COLO668 (cell line): Measurements from ENCODE around the gene COL26A1.
"Not testable (repeated sequence)": the region's sequence is repeated elsewhere in the genome, so short reads cannot be mapped to it uniquely, and the experiment has no call there.

Source experiments
- DNase-seq: peaks from one replicate; lab custom pipeline; 2025; ENCODE audit not compliant: unreplicated experiment; lab: John Stamatoyannopoulos, UW

Gene COL26A1

DNA sequence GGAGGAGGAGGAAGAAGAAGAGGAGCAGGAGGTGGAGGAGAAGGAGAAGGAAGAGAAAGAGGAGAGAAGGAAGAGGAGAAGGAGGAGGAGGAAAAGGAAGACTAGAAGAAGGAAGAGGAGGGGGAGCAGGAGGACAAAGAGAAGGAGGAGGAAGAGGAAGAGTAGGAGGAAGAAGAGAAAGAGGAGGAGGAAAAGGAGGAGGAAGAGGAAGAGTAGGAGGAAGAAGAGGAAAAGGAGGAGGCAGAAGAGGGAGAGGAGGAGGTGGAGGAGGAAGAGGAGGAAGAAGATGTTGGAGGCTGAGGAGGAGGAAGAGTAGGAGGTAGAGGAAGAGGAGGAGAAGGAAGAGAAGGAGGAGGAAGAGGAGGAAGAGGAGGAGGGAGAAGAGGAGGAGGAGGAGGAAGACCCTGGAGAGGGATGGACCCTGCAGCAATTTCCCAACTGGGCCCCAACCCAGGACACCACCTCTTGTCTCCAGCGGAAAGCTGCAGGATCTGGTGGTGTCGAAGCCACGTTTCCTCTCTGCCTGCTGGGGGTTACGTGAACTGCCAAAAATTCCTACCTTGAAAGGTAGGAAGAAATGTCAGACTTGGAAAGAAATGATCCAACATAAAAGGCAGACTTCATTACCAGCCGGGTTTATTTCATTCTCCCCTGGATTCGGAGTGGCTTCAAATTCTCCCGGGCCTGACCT lies 38.9 kb downstream of the COL26A1 start:
- DNase-seq: no peak

DNA sequence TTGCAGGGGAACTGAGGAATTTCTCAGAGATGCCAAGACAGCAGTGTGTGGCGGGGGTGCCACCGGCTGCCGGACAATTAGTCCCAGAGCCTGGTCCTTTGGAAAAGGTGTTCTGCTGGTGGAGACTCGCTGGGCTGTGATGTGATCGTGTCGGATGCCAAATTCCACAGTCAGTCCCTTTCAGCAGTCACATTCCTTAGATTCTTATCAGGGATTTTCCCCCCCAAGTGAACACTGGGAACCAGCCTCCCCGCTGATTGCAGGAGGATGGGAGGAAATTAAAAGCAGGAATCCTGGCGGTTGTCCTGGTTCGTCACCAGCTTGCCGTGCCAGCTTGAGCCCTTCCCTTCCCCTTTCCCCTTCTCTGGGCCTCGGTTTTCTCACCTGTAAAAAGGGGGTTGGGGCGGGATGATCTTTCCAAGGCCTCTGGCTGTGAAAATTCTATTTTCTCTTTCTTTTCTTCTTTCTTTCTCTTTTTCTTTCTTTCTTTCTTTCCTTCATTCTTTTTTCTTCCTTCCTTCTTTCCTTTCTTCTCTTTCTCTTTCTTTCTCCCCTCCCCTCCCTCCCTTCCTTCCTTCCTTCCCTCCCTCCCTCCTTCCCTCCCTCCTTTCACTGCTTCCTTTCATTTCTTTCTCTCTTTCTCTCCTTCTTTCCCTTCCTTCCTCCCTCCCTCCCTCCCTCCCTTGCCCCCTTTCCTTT lies 39.6 kb downstream of the COL26A1 start:
- DNase-seq: no peak

DNA sequence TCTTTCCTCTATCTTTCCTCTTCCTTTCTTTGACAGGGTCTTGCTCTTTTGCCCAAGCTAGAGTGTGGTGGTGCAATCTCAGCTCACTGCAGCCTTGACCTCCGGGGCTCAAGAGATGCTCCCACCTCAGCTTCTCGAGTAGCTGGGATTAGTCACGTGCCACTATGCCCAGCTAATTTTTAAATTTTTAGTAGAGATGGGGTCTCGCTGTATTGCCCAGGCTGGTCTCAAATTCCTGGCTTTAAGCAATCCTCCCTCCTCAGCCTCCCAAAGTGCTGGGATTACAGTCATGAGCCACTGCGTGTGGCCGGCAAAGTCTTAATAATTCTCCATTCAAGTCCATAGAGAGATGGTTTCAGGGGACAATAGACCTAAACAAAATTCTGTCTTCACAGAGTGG lies 40.2 kb downstream of the COL26A1 start:
- DNase-seq: no peak

DNA sequence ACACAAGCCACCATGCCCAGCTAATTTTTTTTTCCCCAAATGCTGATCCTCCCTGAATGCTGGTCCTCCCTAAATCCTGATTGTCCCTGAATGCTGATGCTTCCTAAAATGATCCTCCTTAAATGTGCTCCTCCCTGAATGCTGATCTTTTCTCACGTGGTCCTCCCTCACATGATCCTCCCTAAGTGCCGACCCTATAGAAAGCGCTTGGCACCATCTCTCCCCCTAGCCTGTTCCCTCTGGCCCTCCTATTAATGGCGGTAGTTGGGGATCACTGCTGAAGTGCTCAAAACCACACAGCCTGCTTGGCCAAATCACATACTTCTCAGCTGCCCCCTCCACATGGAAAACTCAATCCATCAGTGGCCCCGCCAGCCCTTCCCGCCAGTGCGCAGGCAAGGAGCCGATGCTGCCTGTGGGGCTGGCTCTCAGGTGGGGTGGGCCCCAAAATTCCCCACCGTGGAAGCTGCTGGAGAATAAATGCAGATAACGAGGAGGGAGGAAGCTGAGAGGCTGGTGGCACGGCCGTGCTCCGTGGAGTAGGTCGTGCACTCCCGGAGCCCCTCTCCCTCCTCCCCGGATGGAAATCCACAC lies 42.9 kb downstream of the COL26A1 start:
- DNase-seq: no peak

DNA sequence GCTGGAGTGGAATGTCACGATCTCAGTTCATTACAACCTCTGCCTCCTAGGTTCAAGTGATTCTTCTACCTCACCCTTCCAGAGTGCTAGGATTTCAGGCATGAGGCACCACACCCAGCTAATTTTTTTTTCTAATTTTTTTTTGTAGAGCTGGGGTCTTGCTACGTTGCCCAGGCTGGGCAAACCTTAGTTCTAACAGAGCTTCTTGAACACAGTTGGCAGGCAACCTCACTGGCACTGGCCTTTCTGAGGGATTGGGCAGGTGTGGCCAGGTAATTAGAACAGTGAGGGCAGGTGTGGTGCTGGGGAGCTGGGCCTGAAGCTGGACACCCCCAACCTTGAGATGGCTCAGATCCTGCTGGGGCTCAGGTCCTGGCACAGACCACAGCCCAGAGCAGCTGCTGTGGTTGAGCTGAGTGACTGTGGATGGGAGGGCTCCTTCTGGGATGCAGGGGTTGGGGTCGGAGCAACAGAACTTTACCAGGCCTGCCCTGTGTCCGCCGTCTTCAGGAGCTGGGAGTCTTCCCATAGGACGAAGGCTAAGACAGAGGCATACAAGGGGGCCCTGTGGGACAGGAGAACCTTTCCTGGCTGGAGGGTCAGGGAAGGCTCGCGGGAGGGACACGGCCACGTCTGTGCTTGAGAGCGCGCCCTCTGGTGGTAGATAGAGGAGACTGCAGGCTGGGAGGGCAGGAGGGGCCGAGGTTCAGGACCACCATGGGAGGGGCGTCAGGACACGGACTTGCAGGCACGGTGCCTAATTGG lies 48.2 kb downstream of the COL26A1 start:
- DNase-seq: peak; percentile 11

DNA sequence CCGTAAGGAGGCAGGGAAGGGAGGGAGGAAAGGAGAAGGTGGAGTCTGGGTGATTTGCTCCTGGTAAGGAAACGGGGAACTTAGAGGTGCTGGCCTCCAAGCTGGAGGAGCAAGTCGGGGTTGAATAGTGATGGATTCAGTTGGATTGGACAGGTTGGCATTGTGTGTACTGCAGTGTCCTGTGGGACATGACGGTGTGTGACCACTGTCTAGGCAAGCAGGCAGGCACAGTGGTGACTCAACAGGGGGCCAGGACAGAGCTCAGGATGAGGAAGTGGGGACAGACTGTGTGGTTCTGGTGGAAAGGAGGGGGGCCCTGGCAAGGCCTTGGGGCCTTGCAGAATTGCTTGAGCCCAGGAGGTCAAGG lies 48.8 kb downstream of the COL26A1 start:
- no peak for DNase-seq

DNA sequence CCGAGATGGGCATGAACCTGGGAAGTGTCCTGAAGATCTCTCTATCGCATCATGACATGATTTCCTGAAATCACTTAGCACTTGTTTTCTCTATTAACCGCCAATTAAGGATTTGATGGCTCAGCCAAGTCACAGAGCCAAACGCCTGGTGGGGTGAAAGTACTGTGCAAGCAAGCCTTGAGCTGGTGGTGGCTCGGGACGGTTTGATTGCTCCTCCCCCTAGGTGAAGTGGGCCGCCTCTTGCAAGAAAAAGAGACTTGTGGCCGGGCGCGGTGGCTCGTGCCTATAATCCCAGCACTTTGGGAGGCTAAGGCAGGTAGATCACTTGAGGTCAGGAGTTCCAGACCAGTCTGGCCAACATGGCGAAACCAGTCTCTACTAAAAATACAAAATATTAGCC lies 50.3 kb downstream of the COL26A1 start:
- no peak for DNase-seq

DNA sequence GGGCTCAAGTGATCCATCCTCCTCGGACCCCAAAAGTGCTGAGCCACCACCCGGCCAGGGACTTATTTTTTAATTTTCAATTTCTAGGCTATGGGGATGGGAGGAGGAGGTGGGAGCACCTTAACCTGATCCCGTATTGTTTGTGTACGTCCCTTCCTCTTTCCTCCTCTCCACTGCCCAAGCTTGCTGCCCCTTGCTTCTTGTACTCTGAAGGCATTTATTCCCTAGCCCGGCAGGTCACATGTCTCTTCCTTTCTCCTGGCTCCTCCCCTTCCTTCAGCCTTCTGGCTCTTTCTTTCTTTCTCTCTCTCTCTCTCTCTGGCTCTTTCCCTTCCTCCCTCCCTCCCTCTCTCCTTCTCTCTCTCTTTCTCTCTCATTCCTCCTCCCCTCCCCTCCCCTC lies 56.0 kb downstream of the COL26A1 start:
- no peak for DNase-seq

DNA sequence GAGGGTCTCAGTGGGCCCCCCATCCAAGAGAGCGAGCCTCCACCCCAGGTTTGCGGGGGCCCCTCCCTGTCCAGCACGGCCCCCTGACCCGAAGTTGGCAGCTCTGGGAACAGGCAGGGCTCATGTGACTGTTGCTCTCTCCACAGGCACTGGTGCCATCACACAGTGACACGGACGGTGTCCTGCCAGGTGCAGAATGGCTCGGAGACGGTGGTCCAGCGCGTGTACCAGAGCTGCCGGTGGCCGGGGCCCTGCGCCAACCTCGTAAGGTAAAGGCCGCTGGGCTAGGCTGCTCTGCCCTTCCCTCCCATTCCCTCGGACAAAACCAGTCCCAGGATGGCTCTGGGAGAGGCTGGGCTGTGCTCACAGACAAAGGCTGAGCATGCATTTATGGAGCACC lies 57.2 kb downstream of the COL26A1 start:
- no peak for DNase-seq

DNA sequence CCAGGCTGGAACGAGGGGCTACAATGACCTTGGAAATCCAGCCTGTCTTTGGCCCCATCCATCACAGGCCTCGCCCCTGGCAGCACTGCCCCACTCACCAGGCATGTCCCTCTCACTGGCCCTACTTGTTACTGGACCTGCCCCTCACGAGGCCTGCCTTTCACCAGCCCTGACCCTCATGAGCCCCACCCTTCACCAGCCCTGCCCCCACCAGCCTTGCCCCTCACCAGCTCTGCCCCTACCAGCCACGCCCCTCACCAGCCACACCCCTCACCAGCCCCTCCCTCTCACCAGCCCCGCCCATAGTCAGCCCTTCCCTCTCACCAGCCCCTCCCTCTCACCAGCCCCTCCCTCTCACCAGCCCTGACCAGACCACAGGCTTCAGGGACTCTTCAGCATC lies 57.8 kb downstream of the COL26A1 start:
- DNase-seq: no peak

DNA sequence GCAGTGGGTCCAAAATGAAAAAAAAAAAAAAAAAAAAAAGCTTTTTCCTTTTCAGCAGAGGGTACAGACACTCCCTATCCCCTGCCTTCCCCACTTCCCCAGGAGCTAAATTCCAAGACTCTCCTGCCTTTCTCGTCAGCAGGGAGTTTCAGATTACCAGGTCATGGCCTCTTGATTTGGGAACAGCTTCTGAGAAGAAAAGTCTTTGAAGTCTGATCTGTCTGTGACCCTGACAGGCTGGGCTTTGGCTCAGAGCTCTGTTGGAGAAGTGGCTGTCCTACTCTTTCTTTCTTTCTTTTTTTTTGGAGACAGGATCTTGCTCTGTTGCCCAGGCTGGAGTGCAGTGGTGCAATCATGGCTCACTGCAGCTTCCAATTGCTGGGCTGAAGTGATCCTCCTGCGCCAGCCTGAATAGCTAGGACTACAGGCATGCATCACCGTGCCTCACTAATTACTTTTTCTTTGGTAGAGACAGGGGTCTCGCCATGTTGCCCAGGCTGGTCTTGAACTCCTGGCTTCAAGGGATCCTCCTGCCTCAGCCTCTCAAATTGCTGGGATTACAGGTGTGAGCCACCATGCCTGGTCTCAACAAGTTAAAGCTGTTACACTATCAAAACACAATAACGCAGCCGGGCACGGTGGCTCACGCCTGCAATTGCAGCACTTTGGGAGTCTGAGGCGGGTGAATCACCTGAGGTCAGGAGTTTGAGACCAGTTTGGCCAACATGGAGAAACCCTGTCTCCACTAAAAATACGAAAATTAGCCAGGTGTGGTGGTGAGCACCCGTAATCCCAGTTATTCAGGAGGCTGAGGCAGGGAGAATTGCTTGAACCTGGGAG lies 59.9 kb downstream of the COL26A1 start:
- DNase-seq: no peak

DNA sequence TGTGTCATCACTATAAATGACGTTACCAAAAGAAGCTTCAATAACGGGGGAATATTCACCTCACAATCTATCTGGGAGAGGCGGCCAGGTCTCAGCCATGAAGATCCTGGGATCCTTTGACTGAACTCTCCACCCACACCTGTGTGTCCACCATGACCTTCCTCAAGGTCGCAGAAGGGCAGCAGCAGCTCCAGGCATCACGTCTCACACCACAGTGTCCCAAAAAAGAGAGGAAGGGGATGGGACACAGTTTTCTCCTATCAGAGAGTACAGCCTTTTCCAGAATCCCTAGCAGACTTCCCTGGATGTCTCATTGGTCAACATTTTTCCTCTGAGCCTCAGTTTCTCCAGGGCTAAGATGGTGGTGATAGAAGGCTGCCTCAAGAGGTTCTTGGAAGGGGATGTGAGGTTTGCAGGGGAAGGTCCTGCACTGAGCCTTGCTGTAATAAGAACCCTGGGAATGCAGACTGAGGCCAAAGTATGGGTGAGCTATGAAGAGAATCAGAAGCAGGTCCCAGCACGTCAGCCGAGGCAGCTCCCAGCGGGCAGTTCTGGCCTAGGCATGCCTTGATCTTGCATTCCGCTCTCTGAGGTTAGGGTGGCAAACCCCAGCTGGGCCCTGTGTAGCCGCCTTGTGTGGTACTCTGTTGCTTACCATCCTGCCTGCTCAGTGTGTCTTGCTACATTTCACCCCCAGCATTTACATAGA lies 63.8 kb downstream of the COL26A1 start:
- no peak for DNase-seq

DNA sequence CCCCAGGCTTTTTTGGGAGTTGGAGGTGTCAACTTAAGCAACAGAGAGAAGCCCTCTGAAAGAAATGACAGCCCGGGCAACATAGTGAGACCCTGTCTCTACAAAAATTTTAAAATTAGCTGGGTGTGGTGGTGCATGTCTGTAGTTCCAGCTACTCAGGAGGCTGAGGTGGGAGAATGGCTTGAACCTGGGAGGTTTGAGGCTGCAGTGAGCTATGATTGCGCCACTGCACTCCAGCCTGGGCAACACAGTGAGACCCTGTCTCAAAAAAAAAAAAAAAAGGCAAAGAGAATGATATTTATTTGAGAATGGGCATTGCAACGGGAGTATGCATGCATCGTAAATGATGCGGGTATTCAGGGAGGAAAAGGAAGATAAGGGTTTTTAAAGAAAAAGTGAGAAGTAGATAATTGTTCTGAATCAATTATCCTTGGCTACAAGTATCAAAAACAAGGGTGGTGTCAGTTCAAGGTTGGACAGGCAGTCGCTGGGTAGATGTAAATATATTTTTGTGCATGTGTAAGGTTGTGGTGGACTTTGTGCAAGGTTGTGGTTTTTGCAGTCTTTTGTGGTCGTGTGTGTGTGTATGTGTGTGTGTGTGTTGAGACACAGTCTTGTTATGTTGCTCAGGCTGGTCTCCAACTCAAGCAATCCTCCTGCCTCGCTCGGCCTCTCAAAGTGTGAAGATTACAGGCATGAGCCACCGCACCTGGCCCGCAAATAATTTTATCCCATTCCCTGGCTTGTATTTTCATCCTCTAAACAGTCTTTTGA lies 65.6 kb downstream of the COL26A1 start:
- no peak for DNase-seq

DNA sequence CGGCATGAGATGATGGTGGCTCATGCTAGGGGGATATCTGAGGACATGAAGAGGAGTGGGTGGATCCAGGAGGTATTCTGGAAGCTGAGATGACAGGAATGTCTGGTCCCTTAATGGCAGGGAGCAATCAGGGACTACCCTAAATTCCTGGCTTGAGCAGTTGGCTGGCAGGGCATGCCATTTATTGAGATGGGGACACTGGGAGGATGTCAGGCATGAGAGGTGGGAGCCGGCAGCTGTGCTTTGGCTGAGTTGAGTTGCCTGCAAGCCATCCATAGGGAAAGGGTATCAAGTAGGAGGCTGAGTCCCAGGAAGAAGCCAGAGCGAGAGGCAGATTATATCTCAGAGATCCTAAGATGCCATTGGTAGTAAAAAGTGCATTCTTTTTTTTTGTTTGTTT lies 69.6 kb downstream of the COL26A1 start:
- no peak for DNase-seq

DNA sequence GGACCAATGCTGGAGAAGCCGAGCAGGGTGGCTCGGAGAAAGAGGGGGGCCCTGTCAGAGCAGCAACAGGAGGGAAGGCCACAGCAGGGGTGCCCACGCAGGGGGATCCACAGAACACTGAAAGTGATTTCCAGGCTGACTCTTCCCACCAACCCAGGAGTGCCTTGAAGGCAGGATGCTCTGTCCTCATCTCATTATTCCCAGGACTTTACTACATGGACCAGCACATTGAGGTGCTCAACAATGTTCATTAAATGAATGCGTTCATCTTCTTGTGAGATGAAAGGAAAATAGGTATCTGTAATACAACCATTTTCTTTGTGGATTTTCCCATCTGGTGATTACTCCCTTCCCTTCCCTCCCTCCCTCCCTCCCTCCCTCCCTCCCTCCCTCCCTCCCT lies 71.0 kb downstream of the COL26A1 start:
- DNase-seq: no peak

DNA sequence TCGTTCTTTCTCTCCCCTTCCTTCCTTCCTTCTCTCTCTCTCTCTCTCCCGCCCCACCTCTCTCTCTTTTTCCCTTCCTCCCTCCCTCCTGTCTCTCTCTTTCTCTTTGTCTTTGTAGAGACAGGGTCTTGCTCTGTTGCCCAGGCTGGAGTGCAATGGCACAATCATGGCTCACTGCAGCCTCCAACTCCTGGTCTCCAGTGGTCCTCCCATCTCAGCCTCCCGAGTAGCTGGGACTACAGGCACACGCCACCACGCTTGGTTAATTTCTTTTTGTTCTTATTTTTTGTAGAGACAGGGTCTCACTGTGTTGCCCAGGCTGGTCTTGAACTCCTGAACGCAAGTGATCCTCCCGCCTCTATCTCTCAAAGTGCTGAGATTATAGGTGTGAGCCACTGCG lies 71.5 kb downstream of the COL26A1 start:
- not testable (repeated sequence) for DNase-seq

DNA sequence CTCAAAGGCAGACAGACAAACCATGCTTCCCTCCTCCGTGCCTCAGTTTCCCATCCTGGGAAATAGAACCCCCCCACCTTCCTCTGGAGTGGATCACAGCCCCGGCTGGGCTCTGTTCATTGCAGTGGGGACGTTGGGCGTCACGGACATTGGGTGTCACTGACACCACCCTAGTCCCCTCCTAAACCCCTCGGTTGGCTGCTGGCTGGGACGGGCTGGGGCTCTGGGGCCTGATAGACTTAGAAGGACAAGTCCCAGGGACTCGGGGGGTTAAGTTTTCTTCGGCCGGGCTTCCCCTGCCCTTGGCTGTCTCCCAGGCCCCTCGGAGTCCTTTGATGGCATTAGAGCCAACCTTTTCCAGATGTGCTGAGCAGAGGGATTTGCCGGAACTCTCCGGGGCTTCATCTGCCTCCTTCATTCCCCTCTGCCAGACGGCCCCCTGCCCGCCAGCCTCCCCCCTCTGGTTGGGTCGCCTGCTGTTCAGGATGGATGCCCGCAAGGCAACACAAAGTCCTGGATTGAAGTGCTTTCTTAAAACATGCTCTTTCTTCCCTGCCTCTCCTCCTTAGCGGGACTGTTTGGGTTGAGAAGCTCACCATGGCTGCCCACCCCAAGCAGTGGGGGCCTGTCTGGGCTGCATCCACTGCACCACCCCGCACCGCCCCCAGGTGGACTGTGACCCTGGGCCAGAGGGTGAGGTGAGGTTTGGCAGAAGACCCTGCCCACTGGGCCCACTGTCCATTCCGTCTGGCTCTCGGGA lies 73.0 kb downstream of the COL26A1 start:
- no peak for DNase-seq

DNA sequence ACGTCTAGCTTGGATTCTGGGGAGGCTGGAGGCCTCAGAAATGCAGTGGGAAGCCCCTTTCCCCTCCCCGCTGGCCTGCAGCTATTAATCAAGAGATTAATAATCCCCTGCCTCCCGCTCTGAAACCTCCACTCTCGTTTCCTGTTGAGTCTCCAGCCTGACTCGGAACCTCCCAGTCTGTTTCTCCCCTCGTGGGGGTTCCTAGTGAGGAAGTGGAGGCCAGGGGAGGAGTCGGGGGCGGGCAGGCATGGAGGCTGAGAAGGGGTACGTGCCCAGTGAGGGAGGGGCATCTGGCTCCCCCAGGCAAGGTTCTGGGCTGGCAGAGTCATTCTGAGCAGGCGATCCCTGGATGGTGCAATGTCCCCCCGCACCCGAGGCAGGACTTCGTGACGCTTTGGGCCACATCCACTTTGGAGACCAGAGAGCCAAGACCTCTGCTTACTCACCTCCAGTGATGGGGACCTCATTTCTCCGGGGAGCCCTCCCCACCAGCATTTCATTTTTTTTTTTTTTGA lies 73.6 kb downstream of the COL26A1 start:
- DNase-seq: no peak
